ENCODE measurements around the gene SLC25A19. TPM values are rescaled to one million over a fixed set of nuclear protein-coding genes. Genes with fewer than 3 reads are reported as not detected.

SLC25A19 gene
- total RNA-seq, 1 experiment from 2014 or later, result 18.5 TPM

- no peak for DNase-seq (ENCODE audit: extremely low read depth, low read depth)
Observed at GRCh38 chr17:75244133-75244866, 44.9 kb downstream of the SLC25A19 start.

- no peak for DNase-seq (ENCODE audit: extremely low read depth, low read depth)
Observed at GRCh38 chr17:75242461-75243042, 46.7 kb downstream of the SLC25A19 start.

- no peak for DNase-seq (ENCODE audit: extremely low read depth, low read depth)
Observed at GRCh38 chr17:75241996-75242460, 47.2 kb downstream of the SLC25A19 start.

- no peak for DNase-seq (ENCODE audit: extremely low read depth, low read depth)
Observed at GRCh38 chr17:75241502-75241901, 47.7 kb downstream of the SLC25A19 start.

DNA sequence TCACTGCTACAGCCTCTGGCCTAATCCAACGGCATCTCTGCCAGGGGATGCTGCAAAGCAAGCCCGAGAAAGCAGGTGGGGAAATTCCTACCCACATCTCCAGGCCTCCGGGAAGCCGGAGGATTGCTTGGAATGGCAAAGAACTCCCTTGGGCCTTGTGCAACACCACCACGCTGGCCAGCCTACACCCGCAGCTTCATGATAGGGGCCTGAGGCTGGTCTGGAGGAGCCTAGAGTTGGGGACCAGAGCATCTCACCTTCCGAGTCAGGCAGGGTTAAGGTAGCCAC lies 48.1 kb downstream of the SLC25A19 start:
- no peak for DNase-seq (ENCODE audit: extremely low read depth, low read depth)

- no peak for DNase-seq (ENCODE audit: extremely low read depth, low read depth)
Observed at GRCh38 chr17:75240394-75241142, 48.7 kb downstream of the SLC25A19 start.

DNA sequence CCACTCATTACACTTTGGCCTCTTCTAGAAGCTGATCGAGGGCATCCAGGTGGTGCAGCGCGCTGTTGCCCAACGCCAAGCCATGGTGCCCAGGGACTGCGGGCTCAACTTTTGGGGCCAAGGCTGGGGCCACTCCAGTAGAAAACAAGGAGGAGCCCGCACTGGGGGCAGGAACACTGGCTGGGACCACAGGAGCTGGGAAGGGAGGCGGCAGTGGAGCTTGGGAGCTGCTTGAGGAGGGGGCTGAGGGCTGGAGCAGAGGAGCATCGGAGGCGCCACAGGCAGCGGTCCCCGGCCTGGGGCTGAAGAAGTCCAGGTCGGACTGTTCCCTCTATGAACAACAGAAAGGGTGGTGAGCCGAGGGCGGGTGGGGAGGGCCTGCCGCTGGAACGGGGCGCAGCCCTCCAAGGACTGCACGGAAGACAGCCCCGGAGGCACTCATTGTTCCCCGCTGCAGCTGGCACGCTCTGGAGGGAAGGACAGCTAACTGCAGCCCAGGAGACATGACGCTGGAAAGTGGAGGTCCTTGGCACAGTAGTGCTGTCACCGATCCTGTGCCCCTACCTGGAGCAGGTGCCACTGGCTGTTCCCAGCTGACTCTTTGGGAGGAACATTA lies 49.3 kb downstream of the SLC25A19 start:
- no peak for DNase-seq (ENCODE audit: extremely low read depth, low read depth)

GRCh38 chr17:75239214-75239613 lies 50.0 kb downstream of the SLC25A19 start:
- DNase-seq (ENCODE audit: extremely low read depth, low read depth), result no peak

DNA sequence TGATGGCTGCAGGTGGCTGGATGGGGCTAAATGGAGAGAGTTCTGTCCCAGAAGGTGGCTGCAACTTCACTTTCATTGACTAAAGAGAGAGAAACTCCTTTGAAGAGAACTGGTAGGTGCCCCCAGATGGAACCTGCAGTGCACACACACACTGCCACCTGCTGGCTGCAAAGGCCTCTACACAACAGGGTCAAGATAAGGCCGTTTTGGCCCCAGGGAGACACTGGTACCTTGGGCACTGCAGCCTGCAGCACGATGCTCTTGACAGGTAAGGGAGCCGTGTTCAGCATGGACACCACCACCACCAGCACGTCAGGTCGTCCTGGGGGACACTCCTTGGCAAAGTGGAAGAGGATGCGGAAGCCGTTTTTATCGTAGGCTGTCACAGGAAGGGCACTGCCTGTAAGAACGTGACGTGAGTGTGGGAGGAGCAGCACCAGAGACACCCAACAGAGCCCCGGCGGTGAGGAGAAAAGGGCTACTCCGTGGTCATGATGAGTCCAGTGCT lies 50.5 kb downstream of the SLC25A19 start:
- peak; percentile 65 for DNase-seq (ENCODE audit: extremely low read depth, low read depth)

DNA sequence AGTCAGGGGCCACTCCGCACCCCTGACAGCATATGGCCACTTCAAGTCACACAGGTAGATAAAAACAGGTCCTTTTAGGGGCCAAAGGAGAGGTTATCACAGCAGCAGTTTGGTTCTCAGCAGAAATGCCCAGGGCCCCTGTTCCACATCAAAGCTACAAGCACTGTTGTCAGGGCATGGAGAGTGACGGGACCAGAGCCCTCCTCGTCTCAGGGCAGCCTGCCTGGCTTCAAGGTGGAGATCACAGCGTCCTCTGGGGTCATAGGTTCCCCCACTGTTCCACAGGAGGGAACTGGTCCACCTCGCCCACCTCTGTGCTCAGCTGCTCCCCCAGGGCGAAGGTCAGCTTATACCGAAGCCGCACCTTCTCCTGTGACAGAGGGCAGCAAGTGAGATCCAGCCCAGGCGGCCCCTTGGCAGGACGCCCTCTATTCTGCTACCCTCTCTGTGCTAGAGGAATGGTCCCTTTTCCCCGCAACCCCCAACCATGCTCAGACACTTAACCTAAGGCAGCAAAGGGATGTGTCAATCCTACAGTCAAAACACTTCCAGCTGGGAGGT lies 51.1 kb downstream of the SLC25A19 start:
- no peak for DNase-seq (ENCODE audit: extremely low read depth, low read depth)

DNA sequence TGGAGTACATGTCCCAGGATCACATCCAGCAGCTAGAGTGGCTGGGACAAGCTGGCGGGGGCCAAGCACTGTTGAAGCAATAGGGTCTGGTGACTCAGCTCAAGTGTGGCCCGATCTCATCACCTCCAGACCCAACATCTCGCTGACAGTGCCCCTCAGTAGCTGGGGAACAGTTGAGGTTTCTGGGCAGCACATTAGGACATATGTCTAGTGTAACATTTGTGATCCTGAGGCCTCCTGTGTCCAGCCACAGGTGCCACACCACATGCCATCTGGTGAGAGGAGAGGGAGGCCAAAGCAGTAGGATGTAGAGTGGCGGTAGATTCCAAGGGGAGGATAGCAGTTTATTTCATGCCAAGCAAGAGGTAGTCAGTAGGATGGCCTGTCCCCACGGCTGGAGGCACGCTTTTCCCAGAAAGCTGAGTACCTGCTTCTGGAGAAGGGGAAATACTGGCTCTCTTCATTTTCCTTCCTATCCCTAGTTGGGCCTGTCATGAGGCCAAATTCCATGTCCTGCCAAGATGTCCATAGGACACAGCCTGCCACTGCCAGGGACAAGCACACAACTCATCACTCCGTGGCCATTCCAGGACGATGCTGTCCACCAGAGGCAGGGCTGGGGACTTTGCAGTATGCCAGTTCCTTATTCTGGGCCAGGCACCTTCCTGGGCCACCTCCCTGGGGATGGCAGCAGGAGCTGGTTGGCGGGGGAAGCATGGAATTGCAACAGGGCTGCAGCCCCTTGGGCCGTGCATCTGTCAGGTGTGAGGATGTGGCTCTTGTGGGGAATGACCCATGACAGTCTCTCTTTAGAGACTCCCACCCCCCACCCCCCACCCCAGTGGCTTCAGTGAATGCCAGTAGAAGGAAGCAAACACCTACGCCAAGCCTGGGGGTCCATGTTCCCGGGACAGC lies 51.9 kb downstream of the SLC25A19 start:
- DNase-seq (ENCODE audit: extremely low read depth, low read depth), result no peak

DNA sequence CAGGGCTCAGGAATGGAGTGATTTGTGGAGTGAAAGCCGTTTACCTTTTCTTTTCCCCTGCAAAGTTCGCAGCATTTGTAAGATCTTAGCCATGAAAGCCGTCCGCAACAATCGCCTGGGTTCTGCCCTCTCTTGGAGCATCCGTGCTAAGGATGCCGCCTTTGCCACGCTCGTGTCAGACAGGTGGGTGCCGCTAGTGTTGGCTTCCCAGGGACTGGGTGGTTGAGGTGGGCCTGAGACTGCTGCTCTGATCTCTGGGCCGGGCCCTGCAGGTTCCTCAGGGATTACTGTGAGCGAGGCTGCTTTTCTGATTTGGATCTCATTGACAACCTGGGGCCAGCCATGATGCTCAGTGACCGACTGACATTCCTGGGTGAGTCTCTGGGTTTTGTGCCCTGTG lies 56.4 kb downstream of the SLC25A19 start:
- DNase-seq (ENCODE audit: extremely low read depth, low read depth), result no peak

DNA sequence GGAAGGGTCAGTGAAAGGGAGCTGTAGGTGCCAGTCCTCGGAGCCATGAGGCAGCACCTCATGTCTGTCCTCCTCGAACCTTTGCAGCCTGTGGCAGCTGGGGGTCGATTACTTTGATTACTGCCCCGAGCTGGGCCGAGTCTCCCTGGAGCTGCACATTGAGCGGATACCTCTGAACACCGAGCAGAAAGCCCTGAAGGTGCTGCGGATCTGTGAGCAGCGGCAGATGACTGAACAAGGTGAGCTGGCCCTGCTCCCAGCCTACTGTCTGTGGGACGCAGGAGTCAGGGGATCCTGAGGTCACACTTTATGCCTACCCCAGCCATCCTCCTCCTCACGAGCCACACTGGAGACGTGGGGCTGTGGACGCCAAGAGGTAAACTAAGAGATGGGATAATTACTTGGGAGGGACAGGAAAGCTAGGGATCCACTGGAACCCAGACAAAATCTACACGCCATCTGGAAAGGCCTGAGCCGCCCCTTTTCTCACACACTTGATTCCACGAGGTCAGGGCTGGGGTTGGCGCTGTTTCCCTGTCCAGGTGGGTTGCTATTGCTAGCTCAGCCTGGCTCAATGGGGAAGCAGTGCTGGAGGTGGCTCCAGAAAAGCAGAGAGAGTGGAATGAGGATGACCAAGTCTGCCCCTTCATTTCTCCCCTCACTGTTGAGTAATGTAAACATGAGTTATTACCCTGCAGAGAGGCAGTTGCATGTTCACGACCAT lies 57.3 kb downstream of the SLC25A19 start:
- DNase-seq (ENCODE audit: extremely low read depth, low read depth), result no peak

DNA sequence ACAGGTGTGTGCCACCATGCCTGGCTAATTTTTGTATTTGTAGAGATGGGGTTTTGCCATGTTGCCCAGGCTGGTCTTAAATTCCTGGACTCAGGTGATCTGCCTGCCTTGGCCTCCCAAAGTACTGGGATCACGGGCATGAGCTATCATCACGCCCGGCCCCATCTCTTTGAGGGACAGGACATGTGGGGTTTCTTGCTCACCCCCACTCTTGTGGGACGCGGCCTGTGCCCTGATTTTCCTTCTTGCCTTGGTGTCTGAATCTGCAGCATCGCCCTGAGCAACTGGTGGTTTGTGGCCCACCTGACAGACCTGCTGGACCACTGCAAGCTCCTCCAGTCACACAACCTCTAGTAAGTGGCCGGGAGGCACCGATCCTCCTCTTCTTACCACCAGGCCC lies 58.2 kb downstream of the SLC25A19 start:
- no peak for DNase-seq (ENCODE audit: extremely low read depth, low read depth)

DNA sequence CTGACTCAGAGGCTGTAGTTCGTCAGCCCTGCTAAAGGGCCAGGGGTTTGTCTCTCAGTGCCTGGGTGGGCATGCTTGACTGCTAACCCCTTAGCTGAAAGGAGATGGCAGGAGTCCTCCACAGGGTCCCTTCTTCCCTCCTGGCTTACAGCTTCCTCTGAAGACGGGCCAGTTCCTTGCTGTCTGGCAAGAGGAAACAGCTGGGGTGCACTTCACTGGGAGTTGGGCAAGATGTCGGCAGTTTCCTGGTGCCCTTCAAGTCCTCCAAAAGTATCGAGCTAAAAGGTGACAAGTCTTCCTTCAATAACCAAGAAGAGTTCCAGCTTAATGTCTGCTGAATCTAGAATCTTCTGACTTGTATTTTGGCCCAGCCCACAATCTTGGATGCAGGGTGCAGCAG lies 60.4 kb downstream of the SLC25A19 start:
- no peak for DNase-seq (ENCODE audit: extremely low read depth, low read depth)

DNA sequence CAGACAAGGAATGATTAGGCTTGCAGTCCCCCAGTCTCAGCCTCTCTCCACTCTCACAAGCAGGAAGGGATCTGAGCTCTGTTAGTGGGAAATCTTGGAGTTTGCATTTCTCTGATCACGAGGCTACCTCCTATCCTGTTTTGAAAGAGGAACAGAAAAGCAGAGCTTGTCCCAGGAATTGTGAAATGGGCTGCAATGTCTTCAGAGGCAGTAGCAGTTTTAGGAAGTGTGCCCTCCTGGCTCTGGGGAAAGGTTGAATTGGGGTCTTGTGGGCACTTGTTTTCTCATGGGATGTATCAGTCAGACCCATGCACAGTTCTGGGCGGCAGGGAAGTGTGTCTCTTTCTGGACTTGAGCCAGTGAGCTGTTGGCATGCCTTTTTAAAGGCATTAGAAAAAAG lies 60.9 kb downstream of the SLC25A19 start:
- DNase-seq (ENCODE audit: extremely low read depth, low read depth), result no peak

DNA sequence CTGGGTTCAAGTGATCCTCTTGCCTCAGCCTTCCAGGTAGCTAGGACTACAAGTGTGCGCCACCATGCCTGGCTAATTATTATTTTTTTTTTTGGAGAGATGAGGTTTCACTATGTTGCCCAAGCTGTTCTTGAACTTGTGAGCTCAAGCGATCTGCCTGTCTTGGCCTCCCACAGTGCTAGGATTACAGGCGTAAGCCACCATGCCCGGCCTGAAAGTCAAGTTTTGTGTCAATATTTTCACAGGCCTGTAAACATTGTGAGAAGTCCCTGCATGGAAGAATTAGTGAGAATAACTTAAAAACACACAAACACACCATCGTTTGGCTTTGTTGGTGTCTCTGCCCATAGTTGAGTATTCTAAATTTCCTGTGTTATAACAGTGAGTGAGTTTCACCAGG lies 61.5 kb downstream of the SLC25A19 start:
- DNase-seq (ENCODE audit: extremely low read depth, low read depth), result no peak

DNA sequence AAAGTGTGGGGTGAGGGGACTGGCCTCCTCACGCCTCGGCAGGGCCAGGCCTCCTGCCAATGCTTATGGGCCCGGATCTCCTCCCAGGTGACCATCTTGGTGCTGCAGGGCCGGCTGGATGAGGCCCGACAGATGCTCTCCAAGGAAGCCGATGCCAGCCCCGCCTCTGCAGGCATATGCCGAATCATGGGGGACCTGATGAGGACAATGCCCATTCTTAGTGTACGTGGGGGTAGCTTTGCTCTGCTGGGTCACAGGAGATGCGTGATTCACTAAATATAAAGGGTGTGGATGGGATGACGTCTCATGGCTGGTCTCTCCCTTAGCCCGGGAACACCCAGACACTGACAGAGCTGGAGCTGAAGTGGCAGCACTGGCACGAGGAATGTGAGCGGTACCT lies 64.2 kb downstream of the SLC25A19 start:
- no peak for DNase-seq (ENCODE audit: extremely low read depth, low read depth)
